Panc1 (cell line): ENCODE data around the gene MYO16. TPM values are rescaled to one million over a fixed set of nuclear protein-coding genes. Genes with fewer than 3 reads are reported as not detected.

Experiments used
- ATAC-seq: fragments of 200-7000 bp; cut with Tn5 transposase; 2 replicates; pipeline ENCODE4 v1.9.1; 2020; ENCODE audit warnings: mild to moderate bottlenecking, moderate library complexity
- BruUV-seq: library from RNA; stranded (reverse); fragments of 400-500 nt; replicated peaks from 2 replicates; lab custom pipeline; 2021; lab: Mats Ljungman, UMichigan
- CTCF ChIA-PET: fragments of 300-600 bp; sonication (Branson Sonifier 250); formaldehyde crosslinking; loops from one replicate; lab custom pipeline; 2022; ENCODE audit warnings: antibody characterized with exemption; lab: Charles Lee
- POLR2A ChIA-PET: fragments of 300-600 bp; sonication (Branson Sonifier 250); formaldehyde crosslinking; loops from one replicate; lab custom pipeline; 2022; ENCODE audit warnings: antibody characterized with exemption; lab: Charles Lee
- DNase-seq: peaks from one replicate; pipeline ENCODE4 v3.0.0-alpha.2; 2010; ENCODE audit warnings: low read depth, low spot score
- H3K27ac ChIP-seq: 2 replicates; pipeline ENCODE4 v1.5.1; 2011; ENCODE audit warnings: mild to moderate bottlenecking, low read length, inconsistent platforms
- H3K27me3 ChIP-seq: fragments of 200-500 bp; sonication (Bioruptor generic); 2 replicates; pipeline ENCODE4 v1.6.0; 2014; ENCODE audit warnings: low read length, inconsistent platforms; ENCODE audit not compliant: control insufficient read depth, insufficient read depth
- H3K36me3 ChIP-seq: fragments of 200-500 bp; sonication (Bioruptor generic); 2 replicates; pipeline ENCODE4 v1.5.1; 2014; ENCODE audit warnings: inconsistent platforms, mild to moderate bottlenecking, low read length, moderate library complexity; ENCODE audit not compliant: control insufficient read depth, insufficient read depth
- H3K4me1 ChIP-seq: 2 replicates; pipeline ENCODE4 v1.5.1; 2011; ENCODE audit warnings: inconsistent platforms, mild to moderate bottlenecking, low read length, moderate library complexity; ENCODE audit not compliant: control insufficient read depth, insufficient read depth
- H3K4me3 ChIP-seq, 2 experiments: 2 replicates each; pipeline ENCODE4 v1.5.1; 2011 to 2012; ENCODE audit warnings: low read depth in 2 of 2, low read length in 2 of 2, mild to moderate bottlenecking in 2 of 2, inconsistent platforms in 1 of 2, moderate library complexity in 1 of 2
- H3K9me3 ChIP-seq: fragments of 200-500 bp; sonication (Bioruptor generic); 2 replicates; pipeline ENCODE4 v1.5.1; 2014; ENCODE audit warnings: low read depth, mild to moderate bottlenecking, inconsistent platforms, low read length, moderate library complexity; ENCODE audit not compliant: control insufficient read depth, insufficient read depth
- CTCF ChIP-seq: fragments of 450-650 bp; IDR thresholded peaks from 2 replicates; pipeline ENCODE4 v1.5.1; 2017; ENCODE audit warnings: mild to moderate bottlenecking
- POLR2AphosphoS5 ChIP-seq: IDR thresholded peaks from 2 replicates; pipeline ENCODE4 v1.6.1; 2012; ENCODE audit warnings: mild to moderate bottlenecking, low read depth, low read length, moderate library complexity
- REST ChIP-seq, 2 experiments: IDR thresholded peaks; 2 replicates each; pipeline ENCODE4 v1.6.1; 2011 to 2012; ENCODE audit warnings: low read depth in 2 of 2, control low read depth in 1 of 2, low read length in 1 of 2, mild to moderate bottlenecking in 1 of 2, moderate library complexity in 1 of 2; ENCODE audit not compliant: insufficient read depth in 1 of 2
- SIN3A ChIP-seq: IDR thresholded peaks from 2 replicates; pipeline ENCODE4 v1.6.1; 2012; ENCODE audit warnings: low read depth, mild to moderate bottlenecking, low read length, moderate library complexity, borderline replicate concordance; ENCODE audit not compliant: insufficient read depth
- TCF7L2 ChIP-seq: IDR thresholded peaks from 2 replicates; pipeline ENCODE4 v1.6.1; 2011; ENCODE audit warnings: mild to moderate bottlenecking, low read depth, low read length, inconsistent platforms
- in situ Hi-C: cut with HindIII; loops from 2 replicates; pipeline ENCODE4 v1.10.0; 2016; ENCODE audit warnings: low sequenced_read_pairs, low pct_unique_long_range_greater_than_20kb
- intact Hi-C: fragments of 100-400 bp; cut with micrococcal nuclease; formaldehyde crosslinking; loops from one replicate; pipeline ENCODE4 v1.10.0; 2022; ENCODE audit not compliant: unreplicated experiment
- total RNA-seq: library from RNA; stranded (reverse); gene quantifications from one replicate; pipeline ENCODE4 v1.2.1, GENCODE V29; 2021; ENCODE audit not compliant: unreplicated experiment

The MYO16 gene
- total RNA-seq, 1 experiment from 2014 or later: 0.08 TPM

GRCh38 chr13:109199280-109199679, 569.9 kb downstream of the MYO16 start:
- ChIA-PET CTCF (interaction anchor here (0.6 kb wide), 1 partner anchor 289 kb away, joined by 7 read pairs; no protein-coding TSS in a partner anchor), POLR2A (interaction anchor here (0.5 to 0.9 kb wide), 2 partner anchors 32 to 263 kb away, joined by 4 to 5 read pairs; no protein-coding TSS in a partner anchor)
- intact Hi-C loops: no loop called here
- H3K4me1 ChIP-seq: no peaks in the 10 kb centered on the region; the same call in none of the 2 replicates
- ATAC-seq (0 out of 2 replicates have a peak, but pooled peaks have one; percentile 26), DNase-seq (no peak)
- H3K27ac ChIP-seq: no peak overlapping the region
- H3K9me3 ChIP-seq: no peaks in the 10 kb centered on the region
- in situ Hi-C loops: no loop called here
- BruUV-seq: no TSS peak
- TF ChIP-seq SIN3A (no peak), TCF7L2 (no peak), REST (IDR thresholded peaks at IDR 0.05; ENCODE audit: insufficient read depth in 1 of 2, low read depth in 2 of 2, low read length in 1 of 2) (no peak), POLR2AphosphoS5 (no peak), CTCF (no peak)
- H3K4me3 ChIP-seq: no peak overlapping the region
- no peaks in the 10 kb centered on the region for H3K27me3 ChIP-seq
- no peaks in the 10 kb centered on the region for H3K36me3 ChIP-seq

GRCh38 chr13:109200556-109200955, 571.1 kb downstream of the MYO16 start:
- DNase-seq: no peak
- ATAC-seq: no peak

More at GRCh38 chr13:109200556-109200955, 571.1 kb downstream of the MYO16 start:
- no peak overlapping the region for H3K4me3 ChIP-seq
- no peaks in the 10 kb centered on the region for H3K27me3 ChIP-seq
- no peaks in the 10 kb centered on the region for H3K36me3 ChIP-seq
- no peak for TF ChIP-seq SIN3A
- no peak for TF ChIP-seq REST (IDR thresholded peaks at IDR 0.05; ENCODE audit: insufficient read depth in 1 of 2, low read depth in 2 of 2, low read length in 1 of 2)
- no TSS peak for BruUV-seq
- CTCF ChIA-PET: no interaction called here
- no peaks in the 10 kb centered on the region; the same call in none of the 2 replicates for H3K4me1 ChIP-seq
- H3K9me3 ChIP-seq: no peaks in the 10 kb centered on the region
- in situ Hi-C loops: no loop called here
- POLR2A ChIA-PET: no interaction called here
- peak overlapping the region; percentile 29; the same call in 1 of the 2 replicates for H3K27ac ChIP-seq
- intact Hi-C loops: no loop called here
